ENCODE results near the gene DIP2B. TPM values are rescaled to one million over a fixed set of nuclear protein-coding genes. Genes with fewer than 3 reads are reported as not detected.
A peak's percentile ranks its signal among the peaks of the same experiment; 100 is the strongest.

The DIP2B gene
- polyA plus RNA-seq, 2 of the 4 experiments (the other 2 are of a cell fraction): 16.9 to 29.3 TPM

DNA sequence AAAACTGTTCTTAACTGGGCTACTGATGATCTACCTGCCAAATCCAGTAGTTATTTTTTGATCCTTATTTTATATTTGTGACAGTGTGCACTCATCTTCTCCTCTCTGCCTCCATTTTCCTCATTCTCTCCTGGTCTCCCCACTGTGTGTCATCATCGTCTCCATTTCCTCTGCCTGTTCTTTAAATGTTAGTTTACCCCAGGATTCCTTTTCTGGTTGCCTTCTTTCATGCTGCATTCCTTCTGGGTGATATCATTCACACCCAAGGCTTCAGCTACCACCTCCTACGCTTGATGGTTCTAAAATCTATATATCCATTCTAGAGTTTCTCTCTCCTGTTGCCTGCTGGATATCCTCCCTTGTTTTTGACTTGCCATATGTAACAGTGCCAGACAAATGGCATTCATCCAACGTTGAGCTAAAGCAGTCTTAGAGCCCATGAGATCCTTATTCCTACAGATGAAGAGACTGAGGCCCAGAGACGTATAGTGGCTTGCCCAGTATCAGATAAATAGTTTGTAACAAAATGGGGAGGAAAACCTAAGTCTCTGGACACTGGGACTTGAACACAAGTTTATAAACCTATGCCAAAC lies 109.5 kb downstream of the DIP2B start:
- Histone ChIP-seq H3K27ac (peak overlapping the region in 1 of 2 experiments; percentile 20; a peak in 1 of 6 replicates), H3K4me2 (0 out of 3 replicates have a peak overlapping the region, but pooled peaks have one; percentile 8), H3K4me1 (peaks cover 40% of the 10 kb centered on the region), H3K9me3 (no peaks in the 10 kb centered on the region), H3K4me3 (no peak overlapping the region)
- WGBS (ENCODE audit: missing lambda C conversion rate): 67% methylated on average over 4 of the region's 4 CpGs
- FAIRE-seq (no peak), DNase-seq (ENCODE audit: low read depth in 1 of 2, low spot score in 1 of 2) (no peak), ATAC-seq (no peak)
- CTCF ChIA-PET: interaction anchor here (1.1 to 1.8 kb wide), 2 partner anchors 12 to 110 kb away, joined by 3 to 5 read pairs; partner anchors contain the start of gene DIP2B
- POLR2A ChIA-PET: no interaction called here
- TF ChIP-seq HEYL (CRISPR knock-in tag; IDR thresholded peaks at IDR 0.05): no peak
- no peak for TF ChIP-seq HDAC2 (IDR thresholded peaks at IDR 0.05)
- no peak for TF ChIP-seq KDM5A (IDR thresholded peaks at IDR 0.05)
- TF ChIP-seq CBX8 (IDR thresholded peaks at IDR 0.05): no peak
- no peak for TF ChIP-seq ZSCAN20 (CRISPR knock-in tag; IDR thresholded peaks at IDR 0.05)
- TF ChIP-seq JUNB (IDR thresholded peaks at IDR 0.05): no peak
- no peak for TF ChIP-seq EP300 (IDR thresholded peaks at IDR 0.05)
- TF ChIP-seq, protein P1, sequence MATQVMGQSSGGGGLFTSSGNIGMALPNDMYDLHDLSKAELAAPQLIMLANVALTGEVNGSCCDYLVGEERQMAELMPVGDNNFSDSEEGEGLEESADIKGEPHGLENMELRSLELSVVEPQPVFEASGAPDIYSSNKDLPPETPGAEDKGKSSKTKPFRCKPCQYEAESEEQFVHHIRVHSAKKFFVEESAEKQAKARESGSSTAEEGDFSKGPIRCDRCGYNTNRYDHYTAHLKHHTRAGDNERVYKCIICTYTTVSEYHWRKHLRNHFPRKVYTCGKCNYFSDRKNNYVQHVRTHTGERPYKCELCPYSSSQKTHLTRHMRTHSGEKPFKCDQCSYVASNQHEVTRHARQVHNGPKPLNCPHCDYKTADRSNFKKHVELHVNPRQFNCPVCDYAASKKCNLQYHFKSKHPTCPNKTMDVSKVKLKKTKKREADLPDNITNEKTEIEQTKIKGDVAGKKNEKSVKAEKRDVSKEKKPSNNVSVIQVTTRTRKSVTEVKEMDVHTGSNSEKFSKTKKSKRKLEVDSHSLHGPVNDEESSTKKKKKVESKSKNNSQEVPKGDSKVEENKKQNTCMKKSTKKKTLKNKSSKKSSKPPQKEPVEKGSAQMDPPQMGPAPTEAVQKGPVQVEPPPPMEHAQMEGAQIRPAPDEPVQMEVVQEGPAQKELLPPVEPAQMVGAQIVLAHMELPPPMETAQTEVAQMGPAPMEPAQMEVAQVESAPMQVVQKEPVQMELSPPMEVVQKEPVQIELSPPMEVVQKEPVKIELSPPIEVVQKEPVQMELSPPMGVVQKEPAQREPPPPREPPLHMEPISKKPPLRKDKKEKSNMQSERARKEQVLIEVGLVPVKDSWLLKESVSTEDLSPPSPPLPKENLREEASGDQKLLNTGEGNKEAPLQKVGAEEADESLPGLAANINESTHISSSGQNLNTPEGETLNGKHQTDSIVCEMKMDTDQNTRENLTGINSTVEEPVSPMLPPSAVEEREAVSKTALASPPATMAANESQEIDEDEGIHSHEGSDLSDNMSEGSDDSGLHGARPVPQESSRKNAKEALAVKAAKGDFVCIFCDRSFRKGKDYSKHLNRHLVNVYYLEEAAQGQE (IDR thresholded peaks at IDR 0.05): no peak
- no peak for TF ChIP-seq RFX5 (IDR thresholded peaks at IDR 0.05)
- no peak for TF ChIP-seq PHF8 (IDR thresholded peaks at IDR 0.05; ENCODE audit: borderline replicate concordance, low read depth)
- no peak for TF ChIP-seq CBX2 (IDR thresholded peaks at IDR 0.05; ENCODE audit: borderline replicate concordance, low read depth)
- no peak for TF ChIP-seq RCOR1 (IDR thresholded peaks at IDR 0.05; ENCODE audit: low read depth, low read length)
- TF ChIP-seq, protein P2, sequence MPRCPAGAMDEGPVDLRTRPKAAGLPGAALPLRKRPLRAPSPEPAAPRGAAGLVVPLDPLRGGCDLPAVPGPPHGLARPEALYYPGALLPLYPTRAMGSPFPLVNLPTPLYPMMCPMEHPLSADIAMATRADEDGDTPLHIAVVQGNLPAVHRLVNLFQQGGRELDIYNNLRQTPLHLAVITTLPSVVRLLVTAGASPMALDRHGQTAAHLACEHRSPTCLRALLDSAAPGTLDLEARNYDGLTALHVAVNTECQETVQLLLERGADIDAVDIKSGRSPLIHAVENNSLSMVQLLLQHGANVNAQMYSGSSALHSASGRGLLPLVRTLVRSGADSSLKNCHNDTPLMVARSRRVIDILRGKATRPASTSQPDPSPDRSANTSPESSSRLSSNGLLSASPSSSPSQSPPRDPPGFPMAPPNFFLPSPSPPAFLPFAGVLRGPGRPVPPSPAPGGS (IDR thresholded peaks at IDR 0.05): no peak
- TF ChIP-seq CEBPB (IDR thresholded peaks at IDR 0.05): no peak
- TF ChIP-seq, protein P3, sequence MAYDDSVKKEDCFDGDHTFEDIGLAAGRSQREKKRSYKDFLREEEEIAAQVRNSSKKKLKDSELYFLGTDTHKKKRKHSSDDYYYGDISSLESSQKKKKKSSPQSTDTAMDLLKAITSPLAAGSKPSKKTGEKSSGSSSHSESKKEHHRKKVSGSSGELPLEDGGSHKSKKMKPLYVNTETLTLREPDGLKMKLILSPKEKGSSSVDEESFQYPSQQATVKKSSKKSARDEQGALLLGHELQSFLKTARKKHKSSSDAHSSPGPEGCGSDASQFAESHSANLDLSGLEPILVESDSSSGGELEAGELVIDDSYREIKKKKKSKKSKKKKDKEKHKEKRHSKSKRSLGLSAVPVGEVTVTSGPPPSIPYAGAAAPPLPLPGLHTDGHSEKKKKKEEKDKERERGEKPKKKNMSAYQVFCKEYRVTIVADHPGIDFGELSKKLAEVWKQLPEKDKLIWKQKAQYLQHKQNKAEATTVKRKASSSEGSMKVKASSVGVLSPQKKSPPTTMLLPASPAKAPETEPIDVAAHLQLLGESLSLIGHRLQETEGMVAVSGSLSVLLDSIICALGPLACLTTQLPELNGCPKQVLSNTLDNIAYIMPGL (CRISPR knock-in tag; IDR thresholded peaks at IDR 0.05; ENCODE audit: borderline replicate concordance): no peak
- TF ChIP-seq, protein P4, sequence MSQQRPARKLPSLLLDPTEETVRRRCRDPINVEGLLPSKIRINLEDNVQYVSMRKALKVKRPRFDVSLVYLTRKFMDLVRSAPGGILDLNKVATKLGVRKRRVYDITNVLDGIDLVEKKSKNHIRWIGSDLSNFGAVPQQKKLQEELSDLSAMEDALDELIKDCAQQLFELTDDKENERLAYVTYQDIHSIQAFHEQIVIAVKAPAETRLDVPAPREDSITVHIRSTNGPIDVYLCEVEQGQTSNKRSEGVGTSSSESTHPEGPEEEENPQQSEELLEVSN (IDR thresholded peaks at IDR 0.05; ENCODE audit: borderline replicate concordance, low read depth): no peak
- no peak for TF ChIP-seq HOXB5 (CRISPR knock-in tag; IDR thresholded peaks at IDR 0.05)

DNA sequence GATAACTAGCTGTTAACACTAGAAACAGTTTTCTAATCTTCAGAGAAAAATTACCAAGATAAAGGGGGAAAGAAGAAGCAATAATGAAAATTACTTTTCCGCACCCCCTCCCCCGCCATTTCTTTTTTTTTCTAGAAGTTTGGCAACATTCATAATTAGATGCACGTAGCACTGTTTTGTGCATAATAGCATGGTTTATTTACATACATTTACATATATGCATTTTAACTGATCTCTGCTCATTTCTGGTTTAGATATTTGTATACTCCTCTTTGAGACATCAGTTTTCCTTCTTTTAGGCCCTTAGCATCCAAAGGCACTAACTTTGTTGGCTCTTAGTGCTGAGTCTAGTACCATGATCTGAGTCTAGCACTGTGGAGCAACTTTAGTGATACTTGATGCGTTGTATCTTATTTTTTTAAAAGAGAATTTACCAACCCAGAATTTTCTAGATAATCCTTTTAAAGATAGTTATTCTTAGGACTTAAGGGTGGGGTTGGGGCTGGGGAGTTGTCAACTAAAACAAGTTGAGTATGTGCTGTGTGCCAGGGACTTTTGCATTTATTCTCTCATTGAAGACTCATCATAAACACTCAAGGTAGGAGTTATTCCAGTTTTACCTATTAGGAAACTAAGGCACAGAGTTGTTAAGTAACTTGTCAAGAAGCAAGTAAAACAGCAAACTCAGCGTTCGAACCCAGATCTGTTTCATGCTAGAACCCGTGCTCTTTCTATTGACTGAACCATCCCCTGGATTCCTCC lies 110.5 kb downstream of the DIP2B start:
- CTCF ChIA-PET: interaction anchor here (1.8 kb wide), 1 partner anchor 111 kb away, joined by 5 read pairs; the partner anchor contains the start of gene DIP2B
- TF ChIP-seq, protein P5, sequence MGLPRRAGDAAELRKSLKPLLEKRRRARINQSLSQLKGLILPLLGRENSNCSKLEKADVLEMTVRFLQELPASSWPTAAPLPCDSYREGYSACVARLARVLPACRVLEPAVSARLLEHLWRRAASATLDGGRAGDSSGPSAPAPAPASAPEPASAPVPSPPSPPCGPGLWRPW (IDR thresholded peaks at IDR 0.05): no peak
- TF ChIP-seq, protein P6, sequence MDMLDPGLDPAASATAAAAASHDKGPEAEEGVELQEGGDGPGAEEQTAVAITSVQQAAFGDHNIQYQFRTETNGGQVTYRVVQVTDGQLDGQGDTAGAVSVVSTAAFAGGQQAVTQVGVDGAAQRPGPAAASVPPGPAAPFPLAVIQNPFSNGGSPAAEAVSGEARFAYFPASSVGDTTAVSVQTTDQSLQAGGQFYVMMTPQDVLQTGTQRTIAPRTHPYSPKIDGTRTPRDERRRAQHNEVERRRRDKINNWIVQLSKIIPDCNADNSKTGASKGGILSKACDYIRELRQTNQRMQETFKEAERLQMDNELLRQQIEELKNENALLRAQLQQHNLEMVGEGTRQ (IDR thresholded peaks at IDR 0.05): no peak
- TF ChIP-seq, protein P4 (IDR thresholded peaks at IDR 0.05; ENCODE audit: borderline replicate concordance, low read depth): no peak
- TF ChIP-seq KDM5A (IDR thresholded peaks at IDR 0.05) (no peak), PHF8 (IDR thresholded peaks at IDR 0.05; ENCODE audit: borderline replicate concordance, low read depth) (no peak), SMC3 (IDR thresholded peaks at IDR 0.05) (no peak)
- ATAC-seq (no peak), DNase-seq (ENCODE audit: low read depth in 1 of 2, low spot score in 1 of 2) (no peak), FAIRE-seq (no peak)
- Histone ChIP-seq H3K27ac (peak overlapping the region in 1 of 2 experiments; percentile 53; a peak in 3 of 6 replicates), H3K4me3 (no peak overlapping the region), H3K4me2 (peak overlapping the region; percentile 44), H3K4me1 (peaks cover 51% of the 10 kb centered on the region), H3K9me3 (no peaks in the 10 kb centered on the region)
- POLR2A ChIA-PET: no interaction called here
- 82% methylated on average over 7 of the region's 7 CpGs for WGBS (ENCODE audit: missing lambda C conversion rate)

Measured in A549 (cell line).